HG02884 (cell line): Measurements from ENCODE around the gene ADCY10.
A peak's percentile ranks its signal among the peaks of the same experiment; 100 is the strongest.
"Not testable (repeated sequence)": the region's sequence is repeated elsewhere in the genome, so short reads cannot be mapped to it uniquely, and the experiment has no call there.

Experiments
- ATAC-seq: cut with Tn5 transposase; IDR thresholded peaks from one replicate; pipeline ENCODE4 v1.9.1; 2021; ENCODE audit warnings: mild to moderate bottlenecking, moderate library complexity; ENCODE audit not compliant: unreplicated experiment

Gene ADCY10

GRCh38 chr1:167926486-167926997, 12.6 kb upstream of the ADCY10 start:
- no peak for ATAC-seq

DNA sequence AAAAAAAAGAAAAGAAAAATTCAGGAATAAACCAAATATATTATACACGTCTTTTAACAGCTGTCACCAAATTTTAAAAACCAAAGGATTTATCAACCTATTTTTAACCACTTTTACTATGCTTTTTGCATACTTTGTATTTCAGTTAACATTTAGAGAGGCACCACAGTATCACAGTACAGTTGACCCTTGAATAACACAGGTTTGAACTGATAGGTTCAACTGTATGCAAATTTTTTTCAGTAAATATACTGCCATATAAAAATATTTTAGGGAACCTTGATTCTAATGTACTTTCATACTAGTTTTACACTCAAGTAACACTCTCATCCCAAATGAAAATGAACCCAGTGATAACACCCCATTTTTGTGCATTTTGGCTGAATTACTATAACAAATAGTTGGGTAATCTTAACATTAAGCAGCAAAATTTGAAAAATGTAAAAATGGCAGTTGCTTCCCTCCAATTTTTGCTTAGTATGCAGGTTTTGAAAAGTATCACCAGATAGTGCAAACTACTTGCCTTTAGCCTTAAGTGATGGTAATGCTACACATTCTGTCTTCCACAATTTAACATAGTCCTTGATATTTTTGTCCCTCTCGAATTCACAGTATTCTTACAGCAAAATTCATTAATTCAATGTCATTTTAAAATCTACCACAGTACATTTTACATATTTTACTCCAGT, 10.8 kb upstream of the ADCY10 start:
- ATAC-seq, result no peak

GRCh38 chr1:167924102-167924501, 10.2 kb upstream of the ADCY10 start:
- ATAC-seq, result no peak

DNA sequence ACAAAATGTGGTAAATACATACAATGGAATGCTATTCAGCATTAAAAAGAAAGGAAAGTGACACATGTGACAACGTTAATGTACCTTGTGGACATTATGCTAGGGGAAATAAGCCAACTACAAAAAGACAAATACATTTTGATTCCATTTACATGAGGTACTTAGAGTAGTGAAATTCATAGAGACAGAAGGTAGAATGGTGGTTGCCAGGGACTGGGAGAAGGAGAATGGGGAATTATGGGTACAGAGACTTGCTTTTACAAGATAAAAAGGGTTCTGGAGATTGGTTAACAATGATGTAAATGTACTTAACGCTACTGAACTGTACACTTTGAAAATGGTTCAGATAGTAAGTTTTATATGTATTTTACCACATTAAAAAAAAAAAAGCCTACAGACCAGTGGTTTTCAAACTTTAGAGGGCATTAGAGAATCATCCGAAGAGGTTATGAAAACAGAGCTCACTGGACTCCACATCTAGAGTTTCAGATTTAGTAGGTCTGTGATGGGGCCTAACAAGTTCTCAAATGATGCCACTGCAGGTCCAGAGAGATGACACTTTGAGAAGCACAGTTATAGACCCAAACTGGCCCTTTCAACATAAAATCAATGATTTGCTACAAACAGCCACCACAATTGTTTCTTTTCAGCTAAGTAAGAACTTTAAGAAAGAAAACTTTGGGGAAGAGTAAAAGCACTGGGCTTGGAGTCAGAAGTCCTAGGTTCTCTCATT, 9.6 kb upstream of the ADCY10 start:
- no peak for ATAC-seq

DNA sequence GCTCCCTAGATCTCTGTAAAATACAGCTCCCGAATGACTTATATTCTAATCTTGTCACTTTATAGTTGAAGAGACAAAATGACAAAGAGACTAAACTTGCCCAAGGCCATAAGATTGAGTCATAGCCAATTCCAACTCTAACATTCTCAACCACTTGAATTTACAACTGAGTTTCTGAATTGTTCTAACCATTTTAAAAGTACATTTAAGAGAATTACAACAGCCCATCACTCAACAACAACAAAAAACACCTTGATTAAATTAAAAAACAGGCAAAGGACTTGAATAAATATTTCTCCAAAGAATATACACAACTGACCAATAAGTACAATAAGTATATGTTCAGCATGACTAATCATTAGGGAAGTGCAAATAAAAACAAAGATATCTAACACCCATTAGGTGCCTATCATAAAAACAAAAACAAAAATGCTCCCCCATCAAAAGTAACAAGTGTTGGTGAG, 8.7 kb upstream of the ADCY10 start:
- ATAC-seq, result no peak

DNA sequence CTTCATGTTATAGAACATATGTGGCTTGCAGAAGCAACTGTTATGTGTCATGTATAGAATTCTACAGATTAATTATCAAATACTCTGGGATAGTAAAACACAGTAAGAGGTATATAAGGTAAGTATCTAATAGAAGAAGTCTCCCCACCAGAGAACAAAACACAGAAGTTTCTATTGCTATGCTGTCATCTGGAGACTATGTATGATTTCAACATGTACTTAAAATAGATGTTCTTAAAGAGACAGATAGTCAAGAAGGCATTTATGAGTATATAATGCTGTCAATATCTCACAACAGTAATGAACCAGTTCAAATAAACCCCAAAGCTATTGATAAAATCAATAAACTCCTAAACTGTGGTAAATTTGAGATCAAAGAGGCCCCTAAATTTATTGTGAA, 8.1 kb upstream of the ADCY10 start:
- ATAC-seq, result no peak

- no peak for ATAC-seq
Observed at GRCh38 chr1:167916766-167917511, 3.0 kb upstream of the ADCY10 start.

DNA sequence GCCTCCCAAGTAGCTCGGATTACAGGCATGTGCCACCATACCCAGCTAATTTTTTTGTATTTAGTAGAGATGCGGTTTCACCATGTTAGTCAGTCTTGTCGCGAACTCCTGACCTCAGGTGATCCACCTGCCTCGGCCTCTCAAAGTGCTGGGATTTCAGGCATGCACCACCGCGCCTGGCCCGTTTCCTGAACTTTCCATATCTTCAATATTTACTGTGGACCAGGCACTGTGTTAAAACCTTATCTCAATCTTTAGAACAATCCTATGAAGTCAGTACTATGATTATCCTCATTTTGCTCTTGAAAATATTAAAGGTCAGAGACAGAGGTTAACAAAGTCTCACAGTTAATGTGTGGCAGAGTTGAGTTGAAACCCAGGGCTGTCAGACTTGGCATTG, 1.6 kb upstream of the ADCY10 start:
- ATAC-seq, result no peak

DNA sequence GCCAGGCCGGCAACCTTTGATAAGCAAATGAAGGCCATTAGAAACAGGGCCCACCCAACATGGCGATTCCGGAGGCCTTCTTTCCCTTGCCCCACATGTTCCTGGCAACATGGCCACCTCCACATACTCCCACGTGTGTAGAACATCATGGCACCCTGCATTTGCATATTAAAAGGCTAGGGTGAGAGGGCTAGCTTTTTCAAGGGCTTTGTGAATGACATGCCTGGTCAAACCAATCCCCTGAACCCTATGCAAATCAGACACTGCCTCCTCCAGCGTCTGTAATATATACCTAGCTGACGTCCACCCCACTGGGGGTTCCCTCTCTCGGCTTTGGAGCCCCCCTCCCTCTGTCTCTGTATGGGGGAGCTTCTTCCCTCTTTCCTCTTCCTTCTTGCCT, 1.6 kb downstream of the ADCY10 start:
- ATAC-seq, result no peak

DNA sequence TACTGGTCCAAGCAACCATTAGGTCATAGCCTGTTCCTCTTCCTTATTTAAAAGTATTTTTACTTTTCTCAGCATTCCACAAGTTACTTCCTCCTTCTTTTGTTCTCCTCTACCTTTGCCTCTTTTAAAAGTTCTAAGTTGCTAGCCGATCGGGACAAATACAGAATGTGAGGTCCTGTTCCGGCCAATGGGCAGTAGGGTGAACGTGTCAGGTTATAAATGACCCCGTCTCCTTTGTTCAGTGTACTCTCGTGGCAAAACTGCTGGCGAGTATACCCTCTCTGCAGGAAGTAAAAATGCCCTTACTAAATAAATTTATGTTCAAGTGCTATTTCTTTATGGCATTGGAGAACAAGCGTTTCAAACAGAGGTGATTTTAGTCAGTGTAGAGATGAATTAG, 2.5 kb downstream of the ADCY10 start:
- no peak for ATAC-seq

- no peak for ATAC-seq
Observed at GRCh38 chr1:167910530-167910929, 3.4 kb downstream of the ADCY10 start.

- ATAC-seq, result no peak
Observed at GRCh38 chr1:167909691-167910180, 4.2 kb downstream of the ADCY10 start.

- ATAC-seq, result no peak
Observed at GRCh38 chr1:167905671-167906070, 8.3 kb downstream of the ADCY10 start.

DNA sequence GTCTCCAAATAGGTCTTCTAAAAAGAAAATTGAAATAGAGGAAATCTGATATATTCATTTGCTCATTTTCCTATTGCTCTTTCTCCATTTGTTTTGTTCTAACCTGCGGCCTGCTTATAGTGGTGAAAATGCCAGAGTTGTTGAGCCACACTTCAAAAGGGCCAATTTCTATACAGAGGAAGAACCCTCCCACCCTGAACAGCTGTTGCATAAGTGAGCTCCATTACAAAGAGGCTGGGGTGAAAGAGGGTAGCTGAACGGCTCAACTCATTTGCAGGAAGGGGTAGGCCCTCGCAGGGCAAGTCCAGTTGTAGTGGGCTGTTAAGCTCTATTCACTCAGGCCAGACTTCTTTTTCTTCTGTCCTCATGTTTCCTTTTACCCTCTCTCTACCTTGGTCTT, 8.8 kb downstream of the ADCY10 start:
- ATAC-seq, result no peak

DNA sequence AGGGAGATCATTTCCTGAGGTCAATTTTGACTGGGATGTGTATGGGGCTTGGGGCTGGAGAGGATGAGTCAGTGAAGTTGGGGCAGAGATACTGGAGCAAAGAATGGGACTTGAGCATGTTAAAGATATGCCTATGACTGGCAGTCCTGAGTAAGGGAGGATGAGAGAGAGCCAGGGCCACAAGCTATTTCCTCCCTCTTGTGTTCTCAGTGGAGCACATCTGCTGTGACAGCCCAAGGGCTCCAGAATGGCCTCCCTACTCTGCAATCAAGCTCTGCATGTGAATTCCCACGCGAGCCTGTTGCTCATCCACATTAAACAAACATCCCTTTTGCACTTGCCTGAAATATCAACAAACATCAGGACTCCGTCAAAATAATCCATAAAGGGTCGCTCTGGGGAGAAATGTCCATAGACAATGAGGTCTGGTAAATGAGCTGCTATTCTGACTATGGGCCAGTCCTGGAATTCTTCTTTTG, 9.2 kb downstream of the ADCY10 start:
- ATAC-seq, result no peak

DNA sequence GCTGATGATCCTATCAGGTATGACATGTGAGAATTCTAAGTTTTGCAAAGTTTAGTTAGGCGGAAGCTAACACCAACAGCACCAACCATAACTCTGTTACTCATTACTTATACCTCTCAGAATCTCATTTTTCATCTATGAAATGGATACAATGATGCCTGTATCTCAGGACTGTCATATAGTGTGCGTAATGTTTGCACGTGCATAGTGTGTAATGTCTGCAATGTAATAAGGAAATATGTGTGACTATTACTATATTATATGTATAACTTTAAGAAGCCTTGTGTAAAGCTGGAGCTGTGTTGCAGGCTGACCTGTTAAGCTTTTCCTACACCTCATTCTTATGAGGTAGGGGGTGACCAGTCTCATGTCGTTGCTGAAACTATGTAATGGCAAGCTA, 13.0 kb downstream of the ADCY10 start:
- ATAC-seq, result no peak

GRCh38 chr1:167899253-167899681, 14.7 kb downstream of the ADCY10 start:
- ATAC-seq, result peak; percentile 84

DNA sequence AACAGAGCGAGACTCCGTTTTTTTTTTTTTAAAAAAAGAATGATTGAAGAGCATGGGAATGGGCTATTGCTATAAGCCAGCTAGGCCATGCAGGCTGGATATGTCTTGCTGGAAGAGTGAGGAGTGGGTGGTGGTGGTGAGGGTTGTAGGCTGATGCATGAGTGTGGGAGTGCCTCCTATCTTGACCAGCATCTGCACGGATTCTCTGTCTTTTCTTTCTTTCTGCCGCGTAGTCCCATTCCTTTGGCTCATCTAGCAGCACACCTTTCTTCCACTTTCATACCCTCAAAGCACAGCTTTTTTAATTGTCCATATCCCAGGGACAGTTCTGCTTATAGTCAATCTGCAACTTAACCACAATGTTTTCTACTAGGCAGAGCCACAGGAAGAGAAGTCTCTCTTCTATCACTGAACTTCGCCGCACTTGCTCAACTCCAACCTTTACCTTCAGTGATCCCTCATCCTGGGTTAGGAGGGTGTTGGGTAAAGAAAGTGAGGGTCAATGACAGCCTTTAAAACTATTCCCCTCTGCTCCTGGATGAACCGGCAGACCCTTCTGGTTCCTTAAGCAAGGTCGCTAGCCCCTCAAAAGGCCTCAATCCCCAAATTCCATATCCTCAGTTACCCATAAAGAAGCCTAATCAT, 15.2 kb downstream of the ADCY10 start:
- no peak for ATAC-seq

- ATAC-seq, result no peak
Observed at GRCh38 chr1:167893798-167894197, 20.1 kb downstream of the ADCY10 start.

- no peak for ATAC-seq
Observed at GRCh38 chr1:167890400-167890799, 23.5 kb downstream of the ADCY10 start.

DNA sequence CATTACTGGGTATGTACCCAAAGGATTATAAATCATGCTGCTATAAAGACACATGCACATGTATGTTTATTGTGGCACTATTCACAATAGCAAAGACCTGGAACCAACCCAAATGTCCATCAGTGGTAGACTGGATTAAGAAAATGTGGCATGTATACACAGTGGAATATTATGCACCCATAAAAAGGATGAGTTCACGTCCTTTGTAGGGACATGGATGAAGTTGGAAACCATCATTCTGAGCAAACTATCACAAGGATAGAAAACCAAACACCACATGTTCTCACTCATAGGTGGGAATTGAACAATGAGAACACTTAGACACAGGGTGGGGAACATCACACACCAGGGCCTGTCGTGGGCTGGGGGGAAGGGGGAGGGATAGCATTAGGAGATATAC, 26.7 kb downstream of the ADCY10 start:
- not testable (repeated sequence) for ATAC-seq
